K562 (cell line): ENCODE results near the gene ADAM23. TPM values are rescaled to one million over a fixed set of nuclear protein-coding genes. Genes with fewer than 3 reads are reported as not detected.

Source experiments
- ATAC-seq: fragments of 200-7000 bp; cut with Tn5 transposase; 3 replicates; pipeline ENCODE4 v1.9.1; 2020; ENCODE audit warnings: moderate library complexity
- BruUV-seq: library from RNA; stranded (reverse); fragments of 400-500 nt; replicated peaks from 2 replicates; lab custom pipeline; 2021; lab: Mats Ljungman, UMichigan
- CTCF ChIA-PET: fragments of 300-600 bp; formaldehyde crosslinking; extraction: SDS; loops from one replicate; lab custom pipeline; 2021; ENCODE audit warnings: low intra/inter-chr PET ratio; lab: Yijun Ruan, JAX
- POLR2A ChIA-PET: fragments of 300-600, 350-650 bp; sonication (Branson Sonifier 250); formaldehyde crosslinking; extraction: SDS; loops from one replicate; lab custom pipeline; 2021; ENCODE audit warnings: antibody characterized with exemption, inconsistent platforms; lab: Yijun Ruan, JAX
- DNase-seq, 4 experiments: peaks; one replicate each; pipeline versions ENCODE4 v3.0.0 to v3.0.0-alpha.2; 2011 to 2018; ENCODE audit warnings: low spot score in 3 of 4, mixed read lengths in 3 of 4; ENCODE audit errors: extremely low read depth in 1 of 4
- FAIRE-seq: peaks from 2 replicates; lab custom pipeline; 2011; peaks lifted over from hg19 to GRCh38; lab: Jason Lieb, UNC
- H2AFZ ChIP-seq: 2 replicates; pipeline ENCODE4 v1.6.0; 2011; ENCODE audit warnings: low read depth, low read length, control low read depth, inconsistent platforms
- H3K27ac ChIP-seq: fragments of 200-600 bp; 3 replicates; pipeline ENCODE4 v1.8.0; 2011; ENCODE audit warnings: low read depth, mild to moderate bottlenecking, control low read depth, inconsistent platforms, low read length, moderate library complexity, mixed read lengths; ENCODE audit errors: extremely low read depth
- H3K27me3 ChIP-seq, 2 experiments: fragments of 300-600 bp in 1 of 2; 2 replicates in 1 of 2; 3 replicates in 1 of 2; pipeline versions ENCODE4 v1.6.0 to v1.8.0; 2011; ENCODE audit warnings: inconsistent platforms in 2 of 2, low read length in 2 of 2, mild to moderate bottlenecking in 1 of 2, mixed read lengths in 1 of 2, moderate library complexity in 1 of 2; ENCODE audit not compliant: control insufficient read depth in 2 of 2, insufficient read depth in 2 of 2
- H3K36me3 ChIP-seq: fragments of 300-600 bp; 3 replicates; pipeline ENCODE4 v1.8.0; 2011; ENCODE audit warnings: mild to moderate bottlenecking, low read length, inconsistent platforms; ENCODE audit not compliant: control insufficient read depth, insufficient read depth
- H3K4me1 ChIP-seq, 2 experiments: fragments of 200-600 bp in 1 of 2; replicated peaks in 1 of 2; 2 replicates in 1 of 2; 3 replicates in 1 of 2; pipeline versions ENCODE4 v1.5.1 to v1.8.0; 2011; ENCODE audit warnings: inconsistent platforms in 2 of 2, low read length in 2 of 2, mild to moderate bottlenecking in 1 of 2, mixed read lengths in 1 of 2, moderate library complexity in 1 of 2; ENCODE audit not compliant: control insufficient read depth in 2 of 2, insufficient read depth in 2 of 2
- H3K4me2 ChIP-seq: 2 replicates; pipeline ENCODE4 v1.6.1; 2011; ENCODE audit warnings: low read length, control low read depth, inconsistent platforms, mixed read lengths; ENCODE audit not compliant: insufficient read depth
- H3K4me3 ChIP-seq: fragments of 200-600 bp; sonication (generic), shearing (Covaris generic); 2 replicates; pipeline ENCODE4 v1.5.1; 2016; ENCODE audit warnings: control low read depth, inconsistent platforms
- H3K79me2 ChIP-seq: fragments of 200-600 bp; 3 replicates; pipeline ENCODE4 v1.8.0; 2011; ENCODE audit warnings: low read length, inconsistent platforms; ENCODE audit not compliant: control insufficient read depth, insufficient read depth
- H3K9ac ChIP-seq, 2 experiments: 2 replicates each; pipeline versions ENCODE4 v1.6.0 to v1.6.1; 2011; ENCODE audit warnings: low read depth in 2 of 2, low read length in 2 of 2, control low read depth in 1 of 2, inconsistent platforms in 1 of 2, mild to moderate bottlenecking in 1 of 2, mixed read lengths in 1 of 2; ENCODE audit not compliant: insufficient read depth in 1 of 2
- H3K9me1 ChIP-seq: one replicate; pipeline ENCODE4 v1.6.0; 2011; ENCODE audit warnings: inconsistent platforms, mild to moderate bottlenecking, low read length, moderate library complexity; ENCODE audit not compliant: control insufficient read depth, insufficient read depth
- H3K9me3 ChIP-seq: replicated peaks from 2 replicates; pipeline ENCODE4 v1.5.1; 2011; ENCODE audit warnings: low read depth, low read length, inconsistent platforms; ENCODE audit not compliant: control insufficient read depth, insufficient read depth
- H4K20me1 ChIP-seq: replicated peaks from 2 replicates; pipeline ENCODE4 v1.6.1; 2011; ENCODE audit warnings: low read length, inconsistent platforms, mixed read lengths; ENCODE audit not compliant: control insufficient read depth, insufficient read depth
- KHSRP ChIP-seq: fragments of 450-650 bp; IDR thresholded peaks from 2 replicates; pipeline ENCODE4 v1.6.1; 2017
- NR3C1 ChIP-seq: sonication (generic); formaldehyde crosslinking; IDR thresholded peaks from 2 replicates; pipeline ENCODE4 v1.8.1; 2022; ENCODE audit warnings: missing genetic modification reagents
- POLR2AphosphoS5 ChIP-seq: IDR thresholded peaks from 2 replicates; pipeline ENCODE4 v1.6.1; 2011; ENCODE audit warnings: mild to moderate bottlenecking, low read depth, low read length, moderate library complexity; ENCODE audit not compliant: control insufficient read depth, insufficient read depth
- SAFB2 ChIP-seq: fragments of 200-400 bp; formaldehyde crosslinking; IDR thresholded peaks from 2 replicates; pipeline ENCODE4 v1.6.1; 2018; ENCODE audit warnings: borderline replicate concordance, low read length, low read depth, moderate library complexity; ENCODE audit not compliant: severe bottlenecking
- TAF7 ChIP-seq: fragments of 450-650 bp; IDR thresholded peaks from 2 replicates; pipeline ENCODE4 v1.6.1; 2016; ENCODE audit warnings: missing genetic modification characterization, missing compliant biosample characterization
- WGBS: fragments of 100-300 bp; shearing (Covaris generic); methylation state at CpG from one replicate; pipeline ENCODE4 v1.1.6; 2016; ENCODE audit warnings: low coverage, mixed read lengths; ENCODE audit not compliant: insufficient coverage; ENCODE audit errors: missing lambda C conversion rate; 5-methylcytosine and 5-hydroxymethylcytosine counted together
- in situ Hi-C: fragments of 300-500 bp; cut with MboI; formaldehyde crosslinking; loops from 4 replicates; pipeline ENCODE4 v1.15.0; 2018; ENCODE audit warnings: inconsistent platforms, mixed read lengths
- intact Hi-C: fragments of 100-400 bp; cut with micrococcal nuclease; formaldehyde crosslinking; loops from 2 replicates; pipeline ENCODE4 v1.14.2; 2022
- polyA plus RNA-seq, 8 experiments: library from polyadenylated mRNA; depleted of rRNA in 4 of 8; stranded (reverse) in 5 of 8; unstranded in 3 of 8; fragments of >200 nt; fragmentation: Nextera tagmentation in 2 of 8; fragmentation: Illumina TruSeq in 1 of 8; extraction: Ambion mirVana in 2 of 8; extraction: Trizol in 1 of 8; gene quantifications; 2 replicates each; pipeline versions ENCODE4 v1.2.1 to v1.2.3, GENCODE V29; 2011 to 2014; ENCODE audit warnings: inconsistent platforms in 1 of 8, missing spikeins in 1 of 8
- total RNA-seq, 7 experiments: library from RNA; depleted of rRNA in 6 of 7; stranded (reverse); fragments of >200 nt in 6 of 7; fragmentation: Illumina TruSeq in 2 of 7; extraction: Trizol in 2 of 7; gene quantifications; 2 replicates each; pipeline versions ENCODE4 v1.2.1 to v1.2.3, GENCODE V29; 2011 to 2021; ENCODE audit warnings: low replicate concordance in 1 of 7
- TF ChIP-seq, protein P1 (sequence below): sonication (generic); formaldehyde crosslinking; IDR thresholded peaks from 2 replicates; pipeline ENCODE4 v1.8.1; 2023; ENCODE audit warnings: mild to moderate bottlenecking, missing genetic modification reagents

Gene ADAM23
- total and polyA plus RNA-seq, 9 of the 15 experiments (the other 6 are each of a cell fraction or from before 2014, with no cell fraction given) = 0.02 TPM; not detected in 8

DNA sequence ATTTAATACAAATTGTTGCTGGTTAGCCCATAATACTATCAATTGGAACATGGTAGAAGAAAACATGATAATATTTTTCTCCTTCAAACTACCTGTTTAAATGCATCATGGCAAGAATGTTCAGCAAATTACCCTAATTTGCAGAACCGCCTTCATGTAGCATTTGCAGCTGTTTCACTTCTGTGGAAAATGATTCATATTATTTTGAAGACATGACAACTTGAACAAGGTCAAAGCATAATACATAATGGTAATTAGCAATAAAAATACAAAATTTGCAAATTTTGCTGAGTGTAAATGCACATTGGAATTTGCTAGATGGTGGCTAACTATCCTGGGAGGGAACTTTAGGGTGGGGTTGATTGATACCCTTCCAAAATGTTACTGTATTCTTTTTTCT is 30.8 kb downstream of the ADAM23 start:
- H4K20me1 ChIP-seq = no peaks in the 10 kb centered on the region
- no peak overlapping the region for H3K27ac ChIP-seq
- no peaks in the 10 kb centered on the region for H3K9me3 ChIP-seq
- in situ Hi-C loops (no loop called here), intact Hi-C loops (no loop called here)
- H3K4me1 ChIP-seq = no peaks in the 10 kb centered on the region
- ATAC-seq (no peak), DNase-seq (no peak), FAIRE-seq (no peak)
- POLR2A ChIA-PET = interaction anchor here (1.2 kb wide), 1 partner anchor 29 kb away, joined by 3 read pairs; no protein-coding TSS in a partner anchor
- H3K79me2 ChIP-seq = no peaks in the 10 kb centered on the region
- H3K9ac ChIP-seq = no peak overlapping the region
- no peak overlapping the region for H2AFZ ChIP-seq
- TF ChIP-seq KHSRP = no peak
- no peaks in the 10 kb centered on the region; a peak in 1 of 5 replicates for H3K27me3 ChIP-seq
- no TSS peak for BruUV-seq
- CTCF ChIA-PET = no interaction called here
- no peaks in the 10 kb centered on the region for H3K36me3 ChIP-seq
- WGBS = no CpG with 5 or more reads among the region's 1 CpG
- H3K4me3 ChIP-seq = no peak overlapping the region
- no peak overlapping the region for H3K4me2 ChIP-seq
- no peaks in the 10 kb centered on the region for H3K9me1 ChIP-seq

DNA sequence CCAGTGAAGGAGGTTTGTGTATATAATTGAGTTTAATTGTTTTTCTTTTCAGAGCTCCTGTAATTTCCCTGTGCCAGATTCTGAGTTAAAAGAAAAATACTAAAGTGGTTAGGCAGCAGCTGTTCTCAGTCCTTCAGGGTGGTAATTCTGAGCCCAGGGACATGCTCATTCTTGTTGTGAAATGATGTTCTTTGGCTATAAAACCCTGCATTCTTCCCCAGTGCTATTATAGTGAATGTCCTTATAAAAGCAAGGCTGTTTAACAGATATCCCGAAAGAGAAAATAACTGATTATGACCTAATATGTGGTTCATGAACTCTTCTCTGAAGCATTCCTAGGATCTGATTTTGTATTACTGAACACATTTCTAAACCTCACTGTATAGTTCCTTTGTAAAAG is 34.0 kb downstream of the ADAM23 start:
- no peaks in the 10 kb centered on the region for H3K9me1 ChIP-seq
- H3K36me3 ChIP-seq = no peaks in the 10 kb centered on the region
- 0% methylated on average over 1 of the region's 1 CpG for WGBS
- no TSS peak for BruUV-seq
- no peak for TF ChIP-seq TAF7 (tag)
- TF ChIP-seq POLR2AphosphoS5 = no peak
- TF ChIP-seq, protein P1, sequence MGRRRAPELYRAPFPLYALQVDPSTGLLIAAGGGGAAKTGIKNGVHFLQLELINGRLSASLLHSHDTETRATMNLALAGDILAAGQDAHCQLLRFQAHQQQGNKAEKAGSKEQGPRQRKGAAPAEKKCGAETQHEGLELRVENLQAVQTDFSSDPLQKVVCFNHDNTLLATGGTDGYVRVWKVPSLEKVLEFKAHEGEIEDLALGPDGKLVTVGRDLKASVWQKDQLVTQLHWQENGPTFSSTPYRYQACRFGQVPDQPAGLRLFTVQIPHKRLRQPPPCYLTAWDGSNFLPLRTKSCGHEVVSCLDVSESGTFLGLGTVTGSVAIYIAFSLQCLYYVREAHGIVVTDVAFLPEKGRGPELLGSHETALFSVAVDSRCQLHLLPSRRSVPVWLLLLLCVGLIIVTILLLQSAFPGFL (CRISPR knock-in tag) = no peak
- TF ChIP-seq NR3C1 (CRISPR knock-in tag) = no peak
- TF ChIP-seq SAFB2 = no peak
- TF ChIP-seq, all 486 proteins: peak for 0
- ChIA-PET POLR2A (interaction anchor here (0.6 kb wide), 1 partner anchor 936 kb away, joined by 3 read pairs; no protein-coding TSS in a partner anchor), CTCF (no interaction called here)
- Histone ChIP-seq H3K4me1 (no peaks in the 10 kb centered on the region; a peak in 1 of 5 replicates), H3K27me3 (no peaks in the 10 kb centered on the region; a peak in 1 of 5 replicates), H2AFZ (no peak overlapping the region), H3K9me3 (no peaks in the 10 kb centered on the region), H3K27ac (no peak overlapping the region), H3K4me2 (no peak overlapping the region), H3K79me2 (no peaks in the 10 kb centered on the region), H3K9ac (no peak overlapping the region), H3K4me3 (no peak overlapping the region), H4K20me1 (no peaks in the 10 kb centered on the region)
- FAIRE-seq = no peak
- no peak for DNase-seq
- in situ Hi-C loops = no loop called here
- no peak for ATAC-seq
- intact Hi-C loops = no loop called here
